HG03457 (cell line): ENCODE results near the gene IPO11.
"Not testable (repeated sequence)": the region's sequence is repeated elsewhere in the genome, so short reads cannot be mapped to it uniquely, and the experiment has no call there.

Experiments used
- ATAC-seq: cut with Tn5 transposase; IDR thresholded peaks from one replicate; pipeline ENCODE4 v1.9.1; 2021; ENCODE audit warnings: moderate number of reproducible peaks; ENCODE audit not compliant: unreplicated experiment

IPO11 gene

DNA sequence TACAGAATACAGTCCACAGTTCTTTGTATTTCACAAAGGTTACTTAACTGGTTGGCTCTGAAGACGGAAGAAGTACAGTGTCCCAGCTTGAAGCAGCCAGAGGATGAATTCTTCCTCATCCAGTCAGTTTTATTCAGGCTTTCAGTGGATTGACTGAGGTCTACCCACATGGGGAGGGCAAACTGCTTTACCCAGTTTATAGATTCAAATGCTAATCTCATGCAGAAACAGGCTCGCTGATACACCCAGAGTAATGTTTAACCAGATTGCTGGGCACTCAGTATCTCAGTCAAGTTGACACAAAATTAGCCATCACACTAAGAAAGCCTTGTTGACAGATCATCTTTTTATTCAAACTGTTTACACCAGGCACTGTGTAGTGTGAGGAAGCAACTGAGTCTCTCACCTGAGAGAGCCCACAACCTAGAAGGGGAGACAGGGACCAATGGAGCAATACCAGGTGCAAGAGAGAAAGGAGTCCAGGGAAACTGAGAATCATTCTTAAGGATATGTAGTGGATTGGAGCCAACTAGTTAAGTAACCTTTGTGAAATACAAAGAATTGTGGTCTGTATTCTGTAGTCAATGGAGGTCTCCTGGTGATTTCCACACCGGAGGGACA is 181.9 kb downstream of the IPO11 start:
- no peak for ATAC-seq

GRCh38 chr5:62596096-62596495 is 183.5 kb downstream of the IPO11 start:
- no peak for ATAC-seq

- ATAC-seq = no peak
Observed at GRCh38 chr5:62596691-62597090, 184.1 kb downstream of the IPO11 start.

DNA sequence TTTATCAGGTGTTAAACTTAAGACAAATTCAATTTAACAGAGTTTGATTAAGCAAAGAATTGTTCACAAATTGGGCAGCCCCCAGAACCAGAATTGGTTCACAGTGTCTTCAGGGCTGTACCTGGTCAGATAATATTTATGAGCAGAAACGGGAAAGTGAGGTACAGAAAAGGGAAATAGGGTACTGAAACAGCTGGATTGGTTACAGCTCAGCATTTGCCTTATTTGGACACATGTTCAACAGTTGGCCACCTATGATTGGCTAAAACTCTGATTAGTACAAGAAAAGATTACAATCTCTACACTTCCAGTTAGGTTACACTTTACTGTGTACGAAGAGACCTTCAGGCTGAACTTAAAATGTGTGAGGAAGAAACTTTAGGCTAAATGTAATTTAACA is 184.8 kb downstream of the IPO11 start:
- no peak for ATAC-seq

GRCh38 chr5:62600560-62601252 is 188.1 kb downstream of the IPO11 start:
- ATAC-seq = no peak

DNA sequence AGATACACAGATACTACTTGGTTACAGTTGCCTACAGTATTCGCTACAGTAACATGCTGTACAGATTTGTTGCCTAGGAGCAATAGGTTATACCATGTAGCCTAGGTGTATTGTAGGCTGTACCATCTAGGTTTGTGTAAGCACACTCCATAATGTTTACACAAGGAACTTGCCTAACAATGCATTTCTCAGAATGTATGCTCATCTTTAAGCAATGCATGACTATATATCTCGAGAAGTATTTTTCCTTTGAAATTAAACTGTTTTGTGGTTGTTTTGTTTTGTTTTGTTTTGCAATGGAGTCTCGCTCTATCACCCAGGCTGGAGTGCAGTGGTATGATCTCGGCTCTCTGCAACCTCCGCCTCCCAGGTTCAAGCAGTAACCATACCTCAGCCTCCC is 191.4 kb downstream of the IPO11 start:
- no peak for ATAC-seq

DNA sequence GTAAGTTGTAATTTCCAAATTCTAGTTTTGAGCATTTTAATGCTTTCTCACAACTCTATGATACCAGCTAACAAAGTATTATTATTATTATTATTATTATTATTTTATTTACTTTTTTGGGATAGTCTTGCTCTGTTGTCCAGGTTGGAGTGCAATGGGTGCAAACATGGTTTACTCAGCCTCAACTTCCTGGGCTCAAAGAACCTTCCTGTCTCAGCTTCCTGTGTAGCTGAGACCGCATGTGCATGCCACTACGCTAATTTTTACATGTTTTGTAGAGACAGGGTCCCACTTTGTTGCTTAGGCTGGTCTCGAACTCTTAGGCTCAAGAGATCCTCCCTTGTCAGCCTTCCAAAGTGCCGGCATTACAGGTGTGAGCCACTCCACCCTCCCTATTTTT is 193.1 kb downstream of the IPO11 start:
- ATAC-seq = no peak

GRCh38 chr5:62606878-62607277 is 194.3 kb downstream of the IPO11 start:
- no peak for ATAC-seq

DNA sequence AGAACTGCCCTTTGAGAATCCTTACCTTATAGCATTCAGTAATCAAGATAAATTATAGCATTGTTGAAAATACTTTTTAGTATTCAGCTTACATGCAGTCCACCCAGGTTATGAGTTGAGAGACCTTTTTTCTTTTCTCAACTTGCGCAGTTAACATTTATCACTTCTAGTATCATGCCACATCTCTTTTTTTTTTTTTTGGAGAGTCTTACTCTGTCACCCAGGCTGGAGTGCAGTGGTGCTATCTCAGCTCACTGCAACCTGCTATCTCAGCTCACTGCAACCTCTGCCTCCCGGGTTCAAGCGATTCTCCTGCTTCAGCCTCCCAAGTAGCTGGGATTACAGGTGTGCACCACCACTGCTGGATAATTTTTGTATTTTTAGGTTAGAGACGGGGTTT is 195.1 kb downstream of the IPO11 start:
- no peak for ATAC-seq

DNA sequence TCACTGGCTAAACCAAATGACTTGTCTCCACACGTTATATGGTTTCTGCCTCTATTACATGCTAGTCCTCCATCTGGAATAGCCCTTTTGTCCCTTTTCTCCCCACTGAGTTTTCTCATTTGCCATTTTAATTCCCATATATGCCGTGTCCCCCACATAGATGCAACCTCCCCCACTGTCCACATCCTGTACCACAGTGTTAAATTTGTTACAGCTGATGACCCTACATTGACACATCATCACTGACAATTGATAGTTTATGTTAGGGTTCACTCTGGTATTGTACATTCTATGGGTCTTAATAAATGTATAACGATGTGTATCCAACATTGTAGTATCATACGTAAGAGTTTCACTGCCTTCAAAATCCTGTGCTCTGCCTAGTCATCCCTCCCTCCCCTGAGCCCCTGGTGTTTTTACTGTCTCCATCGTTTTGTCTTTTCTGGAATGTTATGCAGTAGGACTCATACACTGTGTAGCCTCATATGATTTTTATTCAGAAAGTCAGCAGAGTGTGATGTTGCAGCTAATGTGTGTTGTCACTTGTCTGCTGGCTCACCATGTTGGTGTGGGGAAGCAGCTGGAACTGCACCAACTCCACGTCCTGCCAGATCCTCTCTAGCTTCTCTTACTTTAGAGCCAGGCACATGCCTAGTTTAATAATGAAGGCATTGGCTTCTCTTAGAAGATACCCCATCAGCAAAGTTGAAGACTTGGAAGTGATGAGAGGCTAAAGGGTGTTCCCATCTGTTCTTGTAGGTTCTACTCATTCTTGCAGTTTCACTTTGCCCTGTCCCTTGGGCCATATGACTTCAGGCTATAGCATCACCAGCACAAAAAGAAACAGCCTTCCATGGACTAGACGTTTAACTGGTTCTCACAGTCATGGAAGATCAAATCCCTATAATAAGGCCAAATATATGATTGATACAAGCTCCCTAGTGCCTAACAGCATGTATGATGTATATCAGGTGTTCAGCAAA is 196.3 kb downstream of the IPO11 start:
- no peak for ATAC-seq

GRCh38 chr5:62614355-62614754 is 201.8 kb downstream of the IPO11 start:
- ATAC-seq = no peak

DNA sequence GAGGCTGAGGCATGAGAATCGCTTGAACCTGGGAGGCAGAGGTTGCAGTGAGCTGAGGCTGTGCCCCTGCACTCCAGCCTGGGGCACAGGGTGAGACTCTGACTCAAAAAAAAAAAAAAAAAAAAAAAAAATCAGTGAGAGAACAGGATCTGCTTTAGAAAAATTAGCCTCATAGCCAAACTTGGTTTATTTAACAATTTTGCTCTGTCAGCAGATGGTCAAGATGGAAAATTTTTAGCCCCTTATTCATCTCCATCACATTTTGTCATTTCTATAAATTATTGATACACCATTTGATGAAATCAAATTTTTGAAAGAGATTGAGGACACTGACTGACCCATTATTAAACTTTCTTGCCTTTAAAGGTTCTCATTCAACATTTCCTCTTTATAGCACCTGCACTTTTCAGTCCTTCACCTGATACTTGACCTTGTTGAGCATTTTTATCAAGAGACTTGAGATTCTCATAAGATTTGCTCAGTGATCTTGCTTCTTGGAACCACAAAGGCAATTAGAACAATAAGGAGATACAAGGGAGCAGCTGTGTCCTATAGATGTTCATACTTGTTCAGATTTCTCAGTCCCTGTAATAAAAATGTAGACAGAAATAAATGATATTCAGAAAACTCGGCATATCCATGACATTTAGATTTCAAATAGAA is 204.2 kb downstream of the IPO11 start:
- ATAC-seq = no peak

- no peak for ATAC-seq
Observed at GRCh38 chr5:62617943-62618342, 205.4 kb downstream of the IPO11 start.

DNA sequence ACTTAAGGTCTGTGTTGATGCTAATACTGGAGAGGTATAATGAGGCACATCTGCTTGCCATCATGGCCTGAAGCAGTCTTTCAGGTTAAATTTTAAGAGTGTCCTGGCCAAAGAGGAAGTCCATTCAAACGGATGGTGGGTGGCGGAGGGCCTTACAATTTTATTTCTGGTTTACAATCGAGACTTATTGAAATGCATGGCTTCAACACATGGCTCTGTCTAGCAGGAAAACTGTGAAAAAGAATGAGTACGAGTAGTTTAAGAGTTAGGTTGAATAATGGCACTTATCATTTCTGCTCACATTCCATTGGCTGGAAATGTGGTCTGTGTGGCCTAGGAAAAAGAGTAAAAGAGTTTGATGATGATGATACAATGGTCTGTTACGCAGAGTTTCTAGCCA is 208.2 kb downstream of the IPO11 start:
- ATAC-seq = no peak

- no peak for ATAC-seq
Observed at GRCh38 chr5:62621280-62621679, 208.7 kb downstream of the IPO11 start.

DNA sequence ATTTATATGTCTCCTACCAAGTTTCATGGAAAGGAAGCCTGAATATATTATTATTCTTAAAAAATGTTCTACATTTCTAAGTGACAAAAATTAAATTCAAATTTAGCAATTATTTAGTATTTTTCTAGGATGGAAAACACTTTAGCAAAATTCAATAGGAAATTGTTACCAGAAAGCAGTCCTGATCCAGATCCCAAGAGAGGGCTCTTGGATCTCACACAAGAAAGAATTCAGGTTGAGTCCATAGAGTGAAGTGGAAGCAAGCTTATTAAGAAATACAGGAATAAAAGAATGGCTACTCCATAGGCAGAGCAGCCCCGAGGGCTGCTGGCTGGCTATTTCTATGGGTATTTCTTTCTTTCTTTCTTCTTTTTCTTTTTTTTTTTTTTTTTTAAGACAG is 210.7 kb downstream of the IPO11 start:
- no peak for ATAC-seq

GRCh38 chr5:62624436-62624835 is 211.9 kb downstream of the IPO11 start:
- ATAC-seq = not testable (repeated sequence)

- no peak for ATAC-seq
Observed at GRCh38 chr5:62626534-62626933, 214.0 kb downstream of the IPO11 start.

GRCh38 chr5:62627121-62627520 is 214.6 kb downstream of the IPO11 start:
- no peak for ATAC-seq

DNA sequence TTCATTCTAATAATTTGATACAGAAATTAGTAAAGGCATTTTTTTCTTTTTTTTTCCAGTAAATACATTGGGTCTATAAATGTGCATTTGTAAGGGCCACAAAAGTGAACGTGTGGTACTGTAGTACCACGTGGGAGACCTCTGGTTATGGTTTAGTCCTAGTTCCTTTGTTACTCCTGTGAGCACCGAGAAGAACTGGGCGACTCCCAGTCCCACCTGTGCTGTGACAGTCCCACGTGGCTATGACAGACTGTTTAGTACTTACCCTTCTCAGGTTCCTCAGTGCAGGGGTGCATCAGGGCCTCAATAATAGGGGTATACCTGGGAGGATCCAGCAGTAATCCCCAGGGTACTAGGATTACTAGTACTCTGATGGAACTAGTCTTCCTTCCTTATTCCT is 215.3 kb downstream of the IPO11 start:
- no peak for ATAC-seq

- no peak for ATAC-seq
Observed at GRCh38 chr5:62631909-62632580, 219.5 kb downstream of the IPO11 start.
